Muscle layer of colon (tissue), 2 donors: ENCODE measurements around the gene PGRMC2.
"Not testable (repeated sequence)": the region's sequence is repeated elsewhere in the genome, so short reads cannot be mapped to it uniquely, and the experiment has no call there.

Source experiments
- H3K27ac ChIP-seq: one replicate; pipeline ENCODE4 v1.7.0; 2013; ENCODE audit warnings: low read depth, mild to moderate bottlenecking, low read length, moderate library complexity
- H3K27me3 ChIP-seq, 2 donors: one replicate each; pipeline ENCODE4 v1.7.0; 2013; ENCODE audit warnings: low read length in 2 of 2, mild to moderate bottlenecking in 2 of 2; ENCODE audit not compliant: insufficient read depth in 2 of 2, control insufficient read depth in 1 of 2
- H3K36me3 ChIP-seq: one replicate; pipeline ENCODE4 v1.7.0; 2013; ENCODE audit warnings: mild to moderate bottlenecking, low read length; ENCODE audit not compliant: insufficient read depth
- H3K4me1 ChIP-seq: one replicate; pipeline ENCODE4 v1.7.0; 2013; ENCODE audit warnings: mild to moderate bottlenecking, low read length; ENCODE audit not compliant: insufficient read depth
- H3K4me3 ChIP-seq, 2 donors: one replicate each; pipeline ENCODE4 v1.7.0; 2013; ENCODE audit warnings: low read length in 2 of 2, low read depth in 1 of 2, mild to moderate bottlenecking in 1 of 2, moderate library complexity in 1 of 2
- H3K9ac ChIP-seq: one replicate; pipeline ENCODE4 v1.7.0; 2013; ENCODE audit warnings: low read length
- H3K9me3 ChIP-seq: one replicate; pipeline ENCODE4 v1.7.0; 2013; ENCODE audit warnings: mild to moderate bottlenecking, low read length
- donor health status: abdominal sarcoma.
- donor health status: Adenocarcinoma of cecum.

PGRMC2 gene

DNA sequence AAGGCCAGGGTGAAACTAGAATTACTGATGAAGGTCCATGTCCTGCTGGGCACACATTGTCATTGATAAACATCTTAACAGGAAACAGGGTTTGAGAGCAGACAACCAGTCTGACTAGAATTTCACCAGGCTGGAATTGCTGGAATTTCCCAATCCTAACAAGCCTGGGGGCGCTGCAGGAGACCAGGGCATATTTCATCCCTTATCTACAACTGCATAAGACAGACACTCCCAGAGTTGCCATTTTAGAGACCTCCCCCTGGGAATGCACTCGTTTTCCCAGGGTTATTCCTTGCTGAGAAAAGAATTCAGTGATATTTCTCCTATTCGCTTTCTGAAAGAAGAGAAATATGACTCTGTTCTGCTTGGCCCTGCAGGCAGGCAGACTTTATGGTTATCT lies 22.1 kb downstream of the PGRMC2 start:
- not testable (repeated sequence) for H3K36me3 ChIP-seq, H3K9ac ChIP-seq, H3K4me1 ChIP-seq, H3K27me3 ChIP-seq, H3K27ac ChIP-seq, H3K9me3 ChIP-seq, H3K4me3 ChIP-seq

DNA sequence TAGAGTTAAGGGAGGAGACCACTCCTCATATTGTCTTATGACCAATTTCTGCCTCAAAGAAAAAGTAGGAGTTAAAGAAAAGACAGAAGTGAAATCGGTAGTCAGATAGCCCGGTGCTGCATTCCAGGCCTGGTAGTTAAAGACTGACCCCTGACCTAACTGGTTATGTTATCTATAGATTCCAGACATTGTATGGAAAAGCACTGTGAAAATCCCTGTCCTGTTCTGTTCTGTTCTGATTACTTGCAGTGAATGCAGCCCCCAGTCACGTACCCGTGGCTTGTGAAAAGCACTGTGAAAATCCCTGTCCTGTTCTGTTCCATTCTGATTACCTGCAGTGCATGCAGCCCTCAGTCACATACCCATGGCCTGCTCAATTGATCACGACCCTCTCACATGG lies 27.7 kb downstream of the PGRMC2 start:
- H3K9ac ChIP-seq, H3K9me3 ChIP-seq, H3K4me1 ChIP-seq, H3K36me3 ChIP-seq, H3K4me3 ChIP-seq, H3K27me3 ChIP-seq, H3K27ac ChIP-seq: not testable (repeated sequence)

DNA sequence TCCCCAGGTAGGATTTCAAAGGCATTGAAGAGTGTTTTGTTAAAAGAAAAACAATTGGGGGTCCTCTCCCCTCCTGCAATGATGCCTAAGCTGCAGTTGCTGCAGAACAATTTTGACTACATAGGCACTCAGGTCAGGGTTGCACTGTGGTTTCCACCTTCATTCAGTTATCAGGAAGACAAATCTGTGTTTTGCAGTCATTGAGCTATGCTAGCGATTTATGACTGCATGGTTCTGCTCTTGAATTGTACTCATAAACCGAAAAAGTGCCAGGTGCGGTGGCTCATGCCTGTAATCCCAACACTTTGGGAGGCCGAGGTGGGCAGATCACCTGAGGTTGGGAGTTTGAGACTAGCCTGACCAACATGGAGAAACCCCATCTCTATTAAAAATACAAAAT lies 29.4 kb downstream of the PGRMC2 start:
- H3K9ac ChIP-seq, H3K4me3 ChIP-seq, H3K4me1 ChIP-seq, H3K27ac ChIP-seq, H3K9me3 ChIP-seq, H3K36me3 ChIP-seq, H3K27me3 ChIP-seq: not testable (repeated sequence)

DNA sequence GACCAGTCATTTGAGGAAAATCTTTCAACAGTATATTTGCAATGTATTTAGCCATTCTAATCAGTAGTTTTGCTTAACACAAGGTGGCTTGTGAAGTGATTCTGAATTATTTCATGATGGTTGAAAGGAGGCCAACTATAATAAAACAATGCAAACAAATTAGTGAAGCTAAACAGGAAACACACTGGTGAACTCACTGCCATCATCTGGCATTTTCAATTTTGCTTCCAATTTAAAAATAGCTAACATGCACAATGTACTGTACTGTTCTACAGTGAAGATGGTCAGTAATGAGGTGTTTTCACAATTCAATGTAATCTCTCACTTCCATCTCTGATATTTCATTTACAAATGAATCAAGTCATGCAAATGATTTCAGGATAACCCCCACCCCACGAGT lies 31.1 kb downstream of the PGRMC2 start:
- no peak overlapping the region for H3K4me3 ChIP-seq
- H3K36me3 ChIP-seq = no peaks in the 10 kb centered on the region
- H3K9me3 ChIP-seq = no peaks in the 10 kb centered on the region
- no peak overlapping the region for H3K9ac ChIP-seq
- no peak overlapping the region for H3K27ac ChIP-seq
- H3K27me3 ChIP-seq = no peaks in the 10 kb centered on the region
- H3K4me1 ChIP-seq = no peaks in the 10 kb centered on the region

DNA sequence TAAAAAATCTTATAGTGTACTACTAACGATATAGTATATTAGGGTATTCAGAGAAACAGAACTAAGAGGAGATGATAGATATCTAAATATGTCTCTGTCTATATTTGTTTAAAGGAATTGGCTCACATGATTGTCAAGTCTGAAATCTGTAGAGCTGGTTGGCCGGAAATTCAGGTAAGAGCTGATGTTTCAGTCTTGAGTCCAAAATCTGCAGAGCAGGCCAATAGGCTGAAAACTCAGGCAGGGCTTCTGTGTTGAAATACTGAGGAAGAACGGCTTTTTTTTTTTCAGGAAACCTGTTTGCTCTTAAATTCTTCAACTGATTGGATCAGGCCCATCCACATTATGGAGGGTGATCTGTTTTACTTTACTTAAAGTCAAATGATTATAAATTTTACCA lies 31.7 kb downstream of the PGRMC2 start:
- no peak overlapping the region for H3K27ac ChIP-seq
- no peak overlapping the region for H3K9ac ChIP-seq
- H3K4me3 ChIP-seq = no peak overlapping the region
- H3K27me3 ChIP-seq = no peaks in the 10 kb centered on the region
- H3K9me3 ChIP-seq = no peaks in the 10 kb centered on the region
- no peaks in the 10 kb centered on the region for H3K36me3 ChIP-seq
- H3K4me1 ChIP-seq = no peaks in the 10 kb centered on the region

DNA sequence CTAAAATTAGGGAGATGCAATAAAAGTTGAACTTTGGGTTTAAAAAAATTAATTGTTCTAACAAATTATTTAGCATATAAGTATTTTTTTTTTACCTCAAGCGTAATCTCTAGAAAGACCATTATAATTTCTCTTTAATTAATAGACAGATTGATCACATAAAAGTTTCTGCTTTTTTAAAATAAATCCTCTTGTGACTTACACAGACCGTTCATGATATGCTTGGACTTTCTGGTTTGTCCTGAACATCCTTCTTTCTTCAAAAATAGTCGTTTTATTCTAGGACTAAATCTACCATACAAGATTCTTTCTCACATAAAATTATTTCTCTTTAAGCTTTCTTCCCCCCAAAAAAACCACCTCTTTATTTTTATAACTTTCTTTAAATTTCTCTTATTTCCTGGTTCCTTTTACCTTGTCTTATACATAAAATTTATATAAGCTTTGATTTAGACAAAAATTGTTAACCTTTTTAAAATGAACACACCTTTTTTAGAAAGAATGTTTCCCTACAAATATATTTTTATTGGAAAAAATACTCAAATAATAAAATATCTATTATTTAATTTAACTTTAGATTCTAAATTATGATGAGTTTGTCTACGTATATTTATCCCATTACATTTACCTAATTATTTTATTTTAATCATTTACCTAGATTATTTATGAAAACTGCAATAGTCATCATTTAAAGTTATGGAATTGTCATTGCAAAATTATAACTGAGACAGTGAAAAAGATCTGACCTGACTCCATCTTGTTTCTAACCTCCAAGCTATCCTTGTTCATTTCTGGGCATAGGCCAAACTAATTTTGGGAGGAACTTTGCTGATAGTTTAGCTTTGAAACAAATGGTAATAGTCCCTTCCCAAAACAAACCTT lies 37.6 kb downstream of the PGRMC2 start:
- no peaks in the 10 kb centered on the region for H3K36me3 ChIP-seq
- no peak overlapping the region for H3K9ac ChIP-seq
- H3K27ac ChIP-seq = no peak overlapping the region
- H3K4me3 ChIP-seq = no peak overlapping the region
- H3K9me3 ChIP-seq = no peaks in the 10 kb centered on the region
- no peaks in the 10 kb centered on the region for H3K4me1 ChIP-seq
- H3K27me3 ChIP-seq = no peaks in the 10 kb centered on the region

DNA sequence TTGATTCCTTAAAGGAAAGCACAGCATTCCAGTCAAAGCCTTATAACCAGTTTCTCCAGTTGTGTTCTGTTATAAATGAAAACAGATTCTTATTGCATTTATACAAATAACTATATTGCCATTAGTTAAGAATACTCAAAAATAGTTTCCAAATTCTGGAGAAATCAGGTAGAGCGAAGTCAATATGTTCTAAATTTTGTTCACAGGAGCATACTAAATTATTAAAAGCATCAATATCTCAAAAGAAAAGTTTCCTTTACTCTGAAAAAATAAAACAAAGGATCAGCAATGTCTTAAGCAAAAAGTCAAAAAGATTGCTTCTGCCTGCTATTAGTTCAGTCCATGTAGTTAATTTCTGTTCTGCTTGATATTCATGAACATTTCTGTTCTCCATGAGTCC lies 39.7 kb downstream of the PGRMC2 start:
- Histone ChIP-seq H3K9ac (no peak overlapping the region), H3K9me3 (no peaks in the 10 kb centered on the region), H3K4me1 (no peaks in the 10 kb centered on the region), H3K4me3 (no peak overlapping the region), H3K27ac (no peak overlapping the region), H3K36me3 (no peaks in the 10 kb centered on the region), H3K27me3 (no peaks in the 10 kb centered on the region)

DNA sequence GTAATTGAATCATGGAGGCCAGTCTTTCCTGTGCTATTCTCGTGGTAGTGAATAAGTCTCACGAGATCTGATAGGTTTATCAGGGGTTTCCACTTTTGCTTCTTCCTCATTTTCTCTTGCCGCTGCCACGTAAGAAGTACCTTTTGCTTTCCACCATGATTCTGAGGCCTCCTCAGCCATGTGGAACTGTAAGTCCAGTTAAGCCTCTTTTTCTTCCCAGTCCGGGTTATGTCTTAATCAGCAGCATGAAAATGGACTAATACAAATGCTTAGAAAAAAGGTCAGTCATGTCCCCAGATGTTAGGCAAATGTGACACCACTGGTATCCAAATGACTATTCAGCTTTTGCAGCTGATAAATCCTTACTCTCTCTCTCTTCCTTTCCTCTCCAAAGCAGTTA lies 42.2 kb downstream of the PGRMC2 start:
- H3K4me1 ChIP-seq, H3K9ac ChIP-seq, H3K27ac ChIP-seq, H3K9me3 ChIP-seq, H3K36me3 ChIP-seq, H3K27me3 ChIP-seq, H3K4me3 ChIP-seq: not testable (repeated sequence)

DNA sequence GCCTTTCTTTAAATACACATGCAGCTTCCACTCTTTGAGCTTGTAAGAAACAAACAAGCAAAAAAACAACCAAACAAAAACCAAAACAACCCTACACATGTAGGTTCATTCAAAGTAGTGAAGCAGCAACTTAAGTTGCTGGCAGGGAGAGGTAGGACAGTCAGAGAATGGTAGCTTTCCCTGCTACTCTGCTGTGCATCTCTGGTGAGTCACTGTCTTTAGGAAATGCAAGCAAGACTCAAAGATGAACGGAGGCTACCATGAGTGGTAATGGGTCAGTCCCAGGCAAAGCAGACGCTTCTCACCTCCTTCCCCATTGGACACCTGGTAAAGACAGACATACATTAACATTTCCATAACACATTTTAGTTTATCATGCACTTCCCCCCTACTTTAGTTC lies 43.2 kb downstream of the PGRMC2 start:
- Histone ChIP-seq H3K27ac (no peak overlapping the region), H3K27me3 (no peaks in the 10 kb centered on the region), H3K9ac (no peak overlapping the region), H3K36me3 (no peaks in the 10 kb centered on the region), H3K4me1 (no peaks in the 10 kb centered on the region), H3K4me3 (no peak overlapping the region), H3K9me3 (no peaks in the 10 kb centered on the region)

DNA sequence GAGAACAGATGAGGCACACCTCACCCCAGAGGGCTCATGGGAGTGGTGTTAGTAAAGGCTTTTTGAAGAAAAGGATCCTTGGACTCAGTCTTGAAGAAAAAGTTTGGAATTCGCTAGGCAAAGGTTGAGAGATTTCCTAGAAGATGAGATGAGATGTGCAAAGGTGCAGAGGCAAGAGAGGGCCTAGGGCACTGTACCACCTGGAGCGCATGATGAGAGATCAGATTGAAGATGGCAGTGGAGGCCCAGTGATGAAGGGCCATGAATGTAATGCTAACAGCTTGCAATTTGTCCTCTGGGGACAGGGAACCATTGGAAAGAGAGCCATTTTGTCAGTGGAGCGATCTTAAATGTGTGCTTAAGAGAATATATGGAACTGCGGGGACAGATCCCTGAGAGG lies 45.0 kb downstream of the PGRMC2 start:
- no peaks in the 10 kb centered on the region for H3K36me3 ChIP-seq
- H3K9me3 ChIP-seq = no peaks in the 10 kb centered on the region
- H3K27me3 ChIP-seq = no peaks in the 10 kb centered on the region
- H3K4me3 ChIP-seq = no peak overlapping the region
- H3K9ac ChIP-seq = no peak overlapping the region
- H3K27ac ChIP-seq = no peak overlapping the region
- H3K4me1 ChIP-seq = no peaks in the 10 kb centered on the region

DNA sequence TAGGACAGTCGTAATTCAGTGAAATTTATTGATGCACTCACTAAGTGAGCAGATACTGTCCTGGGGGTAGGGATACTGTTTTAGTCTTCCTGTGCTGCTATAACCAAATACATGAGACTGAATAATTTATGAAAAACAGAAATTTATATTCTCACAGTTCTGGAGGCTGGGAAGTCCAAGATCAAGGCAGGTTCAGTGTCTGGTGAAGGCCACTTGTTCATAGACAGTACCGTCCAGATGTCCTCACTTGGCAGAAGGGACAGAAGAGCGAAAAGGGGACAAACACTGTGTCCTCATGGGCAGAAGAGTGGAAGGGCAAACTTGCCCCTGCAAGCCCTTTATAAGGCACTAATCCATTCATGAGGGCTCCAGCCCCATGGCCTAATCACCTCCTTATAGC lies 45.6 kb downstream of the PGRMC2 start:
- Histone ChIP-seq H3K4me1 (no peaks in the 10 kb centered on the region), H3K4me3 (no peak overlapping the region), H3K27me3 (no peaks in the 10 kb centered on the region), H3K27ac (no peak overlapping the region), H3K9me3 (no peaks in the 10 kb centered on the region), H3K9ac (no peak overlapping the region), H3K36me3 (no peaks in the 10 kb centered on the region)

DNA sequence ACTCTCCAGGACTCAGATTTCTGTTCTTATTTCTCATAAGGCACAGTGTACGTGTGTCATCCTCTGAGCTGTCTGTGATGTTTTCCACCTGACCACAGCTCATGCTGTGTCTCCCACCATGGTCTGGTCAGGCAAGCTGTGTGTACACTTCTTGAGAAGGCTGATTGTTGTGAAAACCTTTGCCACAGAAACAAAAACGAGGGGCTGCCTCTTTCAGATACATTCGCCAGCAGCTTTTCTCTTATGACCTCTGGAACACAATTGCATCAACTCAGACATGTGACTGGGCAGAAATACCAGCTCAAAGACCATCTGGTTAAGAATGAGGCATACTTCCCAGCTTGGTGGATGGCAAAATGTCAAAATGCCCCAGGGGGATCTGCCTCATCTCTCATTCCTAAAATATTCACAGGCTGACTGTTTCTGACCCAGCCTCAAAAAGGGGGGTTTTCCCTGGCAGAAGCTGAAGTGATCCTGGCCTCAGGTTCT lies 46.1 kb downstream of the PGRMC2 start:
- H3K9ac ChIP-seq = no peak overlapping the region
- no peaks in the 10 kb centered on the region for H3K36me3 ChIP-seq
- no peaks in the 10 kb centered on the region for H3K9me3 ChIP-seq
- no peak overlapping the region for H3K4me3 ChIP-seq
- H3K4me1 ChIP-seq = no peaks in the 10 kb centered on the region
- H3K27me3 ChIP-seq = no peaks in the 10 kb centered on the region
- H3K27ac ChIP-seq = no peak overlapping the region
